Naive thymus-derived CD4-positive, alpha-beta T cell (primary cell): Measurements from ENCODE around the gene SRRM2. TPM values are rescaled to one million over a fixed set of nuclear protein-coding genes. Genes with fewer than 3 reads are reported as not detected.

Source experiments
- ATAC-seq: fragments of 150-1000 bp; cut with Tn5 transposase; 2 replicates; pipeline ENCODE4 v1.10.0; 2021; ENCODE audit warnings: mild to moderate bottlenecking, moderate library complexity
- CTCF ChIA-PET: fragments of 350-600 bp; sonication (Branson Sonifier 250); formaldehyde crosslinking; loops from one replicate; lab custom pipeline; 2021; ENCODE audit warnings: antibody characterized with exemption; lab: Charles Lee
- POLR2A ChIA-PET: fragments of 350-600 bp; sonication (Branson Sonifier 250); formaldehyde crosslinking; loops from one replicate; lab custom pipeline; 2021; ENCODE audit warnings: antibody characterized with exemption, inconsistent platforms; lab: Charles Lee
- DNase-seq, 9 donors: peaks; one replicate each; pipeline versions ENCODE4 v3.0.0 to v3.0.0-alpha.2; 2020 to 2022; ENCODE audit warnings: mixed read lengths in 1 of 9
- H3K27ac ChIP-seq: one replicate; pipeline ENCODE4 v1.7.0; 2013; ENCODE audit warnings: mild to moderate bottlenecking, low read depth, low read length, moderate library complexity
- H3K27me3 ChIP-seq, 2 donors: one replicate each; pipeline ENCODE4 v1.7.0; 2013; ENCODE audit warnings: low read length in 2 of 2, mild to moderate bottlenecking in 2 of 2, moderate library complexity in 2 of 2; ENCODE audit not compliant: control insufficient read depth in 2 of 2, insufficient read depth in 2 of 2
- H3K36me3 ChIP-seq, 3 experiments: 1 replicate in 2 of 3; 2 replicates in 1 of 3; pipeline ENCODE4 v1.7.0; 2013; ENCODE audit warnings: low read length in 3 of 3, mild to moderate bottlenecking in 3 of 3, moderate library complexity in 1 of 3; ENCODE audit not compliant: insufficient read depth in 3 of 3, control insufficient read depth in 2 of 3
- H3K4me1 ChIP-seq, 2 donors: one replicate each; pipeline ENCODE4 v1.7.0; 2013; ENCODE audit warnings: low read length in 2 of 2, mild to moderate bottlenecking in 2 of 2, moderate library complexity in 1 of 2; ENCODE audit not compliant: control insufficient read depth in 2 of 2, insufficient read depth in 2 of 2
- H3K4me3 ChIP-seq: 2 replicates; pipeline ENCODE4 v1.7.0; 2013; ENCODE audit warnings: mild to moderate bottlenecking, low read length
- H3K9me3 ChIP-seq, 3 experiments: 1 replicate in 2 of 3; 2 replicates in 1 of 3; pipeline ENCODE4 v1.7.0; 2013; ENCODE audit warnings: low read length in 3 of 3; ENCODE audit not compliant: control insufficient read depth in 2 of 3
- H3K27ac Mint-ChIP-seq, 9 donors: one replicate each; pipeline ENCODE4 v1.8.0; 2020 to 2022; ENCODE audit warnings: mixed read lengths in 9 of 9, mild to moderate bottlenecking in 8 of 9, moderate library complexity in 5 of 9, inconsistent platforms in 2 of 9
- H3K27me3 Mint-ChIP-seq, 5 donors: one replicate each; pipeline ENCODE4 v1.8.0; 2021 to 2022; ENCODE audit warnings: mixed read lengths in 5 of 5, mild to moderate bottlenecking in 1 of 5
- H3K36me3 Mint-ChIP-seq, 5 donors: one replicate each; pipeline ENCODE4 v1.8.0; 2020 to 2022; ENCODE audit warnings: mixed read lengths in 5 of 5, mild to moderate bottlenecking in 3 of 5, inconsistent platforms in 1 of 5
- H3K4me1 Mint-ChIP-seq, 7 donors: one replicate each; pipeline ENCODE4 v1.8.0; 2020 to 2022; ENCODE audit warnings: mixed read lengths in 7 of 7, mild to moderate bottlenecking in 3 of 7, inconsistent platforms in 1 of 7
- H3K4me3 Mint-ChIP-seq, 10 donors: one replicate each; pipeline ENCODE4 v1.8.0; 2020 to 2022; ENCODE audit warnings: mild to moderate bottlenecking in 10 of 10, mixed read lengths in 10 of 10, moderate library complexity in 6 of 10, inconsistent platforms in 2 of 10
- H3K9me3 Mint-ChIP-seq, 11 donors: one replicate each; pipeline ENCODE4 v1.8.0; 2020 to 2022; ENCODE audit warnings: mixed read lengths in 11 of 11, mild to moderate bottlenecking in 4 of 11, inconsistent platforms in 1 of 11, moderate library complexity in 1 of 11
- intact Hi-C, 2 donors: fragments of 100-400 bp; cut with micrococcal nuclease; formaldehyde crosslinking; loops; one replicate each; pipeline ENCODE4 v1.15.1; 2023
- polyA plus RNA-seq, 2 donors: library from polyadenylated mRNA; unstranded; fragments of 300-500 nt; fragmentation: Illumina TruSeq; gene quantifications; one replicate each; pipeline ENCODE4 v1.2.3, GENCODE V29; 2021
- total RNA-seq, 6 experiments: library from RNA in 5 of 6; stranded (reverse) in 5 of 6; gene quantifications; 1 replicate in 5 of 6; 2 replicates in 1 of 6; pipeline ENCODE4 v1.2.3 and lab custom pipeline; 2021 to 2026

Gene SRRM2
- total and polyA plus RNA-seq, 7 experiments from 2014 or later: 52.1 to 1,259 (median 1,016) TPM

DNA sequence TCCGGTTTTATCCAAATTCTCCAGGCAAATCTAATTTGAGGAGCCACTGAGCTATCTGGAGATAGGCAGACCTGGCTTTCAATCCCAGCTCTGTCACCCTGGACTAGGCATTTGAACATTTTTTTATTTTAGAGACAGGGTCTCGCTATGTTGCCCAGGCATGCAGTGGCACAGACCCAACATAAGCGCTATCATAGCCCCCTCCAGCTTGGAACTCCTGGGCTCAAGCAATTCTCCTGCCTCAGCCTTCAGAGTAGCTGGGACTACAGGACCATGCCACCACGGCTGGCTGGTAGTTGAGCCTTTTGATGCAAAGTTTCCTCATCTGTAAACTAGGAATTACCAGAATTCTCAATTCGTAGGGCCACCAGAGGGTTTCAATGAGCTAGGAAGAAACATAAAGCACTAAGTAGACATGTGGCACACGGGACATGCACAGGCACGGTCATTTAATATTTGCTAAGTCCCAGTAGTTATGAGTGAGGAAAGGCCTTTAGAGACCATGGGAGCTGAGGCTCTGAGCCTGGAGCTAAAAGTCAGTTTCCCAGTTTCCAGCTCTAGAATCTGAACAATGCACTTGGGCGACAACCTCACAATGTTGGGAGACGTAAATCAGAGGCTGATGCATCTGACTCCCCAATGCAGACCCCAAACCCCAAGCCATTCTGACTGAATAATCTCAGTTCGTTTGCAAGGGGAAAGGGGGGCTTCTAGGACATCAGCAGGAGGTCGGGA, 23.5 kb downstream of the SRRM2 start:
- Mint-ChIP-seq H3K36me3 (peaks cover 4 to 16% (median 9%) of the 10 kb centered on the region in 5 donors), H3K4me1 (peaks cover 20 to 57% (median 38%) of the 10 kb centered on the region in 7 donors), H3K4me3 (peak overlapping the region; percentile 91 to 97 (median 94)), H3K27ac (peak overlapping the region; percentile 92 to 99 (median 95)), H3K27me3 (no peaks in the 10 kb centered on the region), H3K9me3 (peaks cover 0 to 2% (median 0%) of the 10 kb centered on the region in 11 donors)
- ChIA-PET CTCF (no interaction called here), POLR2A (interaction anchor here (0.8 to 3.9 kb wide), 6 partner anchors 8 to 255 kb away, joined by 3 to 50 read pairs (median 4); partner anchors contain the start of gene SRRM2)
- DNase-seq: peak in 1 of 9 donors; percentile 3
- no peak for ATAC-seq
- Histone ChIP-seq H3K27me3 (no peaks in the 10 kb centered on the region), H3K27ac (peak overlapping the region; percentile 86), H3K9me3 (no peaks in the 10 kb centered on the region), H3K4me1 (peaks cover 19 to 24% of the 10 kb centered on the region in 2 donors), H3K4me3 (peak overlapping the region; percentile 72), H3K36me3 (peaks cover 5 to 51% (median 6%) of the 10 kb centered on the region in 3 experiments)
- intact Hi-C loops: loop anchor here (2.0 to 10.0 kb wide), 6 partner anchors 91 to 619 kb away; partner anchors contain the start of genes FLYWCH2 (in 1 of the 2), RNPS1 (in 1 of the 2), TRAF7 (in 1 of the 2) and ZNF213 (in 1 of the 2)

DNA sequence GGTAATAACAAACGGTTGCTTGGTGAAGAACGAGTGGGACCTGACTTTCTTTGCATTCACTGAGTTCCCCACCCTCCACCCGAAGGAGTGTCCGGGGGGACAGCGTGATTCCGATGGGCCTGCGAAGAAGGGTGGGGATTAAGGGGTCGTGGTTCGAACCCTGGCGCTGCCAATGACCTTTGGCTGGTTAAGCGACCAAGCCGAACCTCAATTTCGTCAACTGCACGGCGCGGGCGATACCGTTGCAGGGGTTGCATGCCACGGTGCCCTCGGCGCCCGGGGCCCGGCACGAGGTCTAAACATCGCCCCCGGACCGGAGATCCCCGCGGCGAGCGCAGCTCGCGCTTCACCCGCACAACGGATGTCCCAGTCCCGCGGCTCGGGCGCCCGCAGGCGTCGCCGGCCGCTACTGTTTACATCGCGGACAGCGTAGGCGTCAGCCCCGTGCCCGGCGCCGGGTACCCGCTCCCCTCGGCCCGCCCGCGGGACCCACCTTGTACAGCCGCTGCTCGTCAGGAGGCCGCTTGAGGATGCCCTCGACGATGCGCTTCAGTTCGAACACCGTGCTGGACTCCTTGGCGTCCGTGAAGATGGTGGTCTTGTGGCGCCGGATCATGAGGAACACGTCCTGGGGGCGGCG, 24.2 kb downstream of the SRRM2 start:
- H3K4me3 Mint-ChIP-seq: peak overlapping the region; percentile 91 to 97 (median 94)
- Histone ChIP-seq H3K36me3 (peaks cover 0 to 44% (median under 1%) of the 10 kb centered on the region in 3 experiments), H3K9me3 (no peaks in the 10 kb centered on the region), H3K27me3 (no peaks in the 10 kb centered on the region), H3K4me3 (peak overlapping the region; percentile 72), H3K27ac (peak overlapping the region; percentile 86), H3K4me1 (peaks cover 19 to 24% of the 10 kb centered on the region in 2 donors)
- H3K27me3 Mint-ChIP-seq: no peaks in the 10 kb centered on the region
- peaks cover 20 to 57% (median 38%) of the 10 kb centered on the region in 7 donors for H3K4me1 Mint-ChIP-seq
- peaks cover 4 to 11% (median 9%) of the 10 kb centered on the region in 5 donors for H3K36me3 Mint-ChIP-seq
- POLR2A ChIA-PET: interaction anchor here (0.6 to 3.9 kb wide), 14 partner anchors 9 to 1099 kb away, joined by 3 to 66 read pairs (median 4); partner anchors contain the start of genes FLYWCH2, JPT2 and SRRM2
- peak; percentile 33 for ATAC-seq
- H3K9me3 Mint-ChIP-seq: peaks cover 0 to 2% (median 0%) of the 10 kb centered on the region in 11 donors
- peak in 2 of 9 donors; percentile 6 to 61 for DNase-seq
- peak overlapping the region; percentile 92 to 99 (median 96) for H3K27ac Mint-ChIP-seq
- intact Hi-C loops: loop anchor here (1.0 to 10.0 kb wide), 12 partner anchors 24 to 619 kb away; partner anchors contain the start of genes SRRM2 (in 2 of the 2), FLYWCH2 (in 1 of the 2), KCTD5 (in 1 of the 2) and RNPS1 (in 1 of the 2)
- CTCF ChIA-PET: no interaction called here

GRCh38 chr16:2777231-2777902, 24.9 kb downstream of the SRRM2 start, which contains the start of gene ELOB:
Gene ELOB (minus strand): TSS chr16:2777280. CDS start chr16:2777239, 41 bp downstream.
- ChIA-PET CTCF (interaction anchor here (0.6 kb wide), 1 partner anchor 140 kb away, joined by 4 read pairs; no protein-coding TSS in a partner anchor), POLR2A (interaction anchor here (0.6 to 3.2 kb wide), 15 partner anchors 10 to 1100 kb away, joined by 3 to 66 read pairs (median 6); partner anchors contain the start of genes ATP6V0C, FLYWCH2, JPT2 and SRRM2)
- Histone ChIP-seq H3K4me3 (peak within 1 kb of the TSS; percentile 93), H3K27ac (peak within 1 kb of the TSS; percentile 99), H3K36me3 (peaks cover 0 to 38% (median 0%) of the 10 kb centered on the region in 3 experiments), H3K4me1 (peaks cover 19 to 24% of the 10 kb centered on the region in 2 donors), H3K9me3 (no peaks in the 10 kb centered on the region), H3K27me3 (no peaks in the 10 kb centered on the region)
- peak; percentile 95 for ATAC-seq
- H3K4me1 Mint-ChIP-seq: peaks cover 20 to 55% (median 38%) of the 10 kb centered on the region in 7 donors
- no peaks in the 10 kb centered on the region for H3K9me3 Mint-ChIP-seq
- peak within 1 kb of the TSS; percentile 96 to 99 (median 98) for H3K27ac Mint-ChIP-seq
- peak within 1 kb of the TSS; percentile 93 to 97 (median 96) for H3K4me3 Mint-ChIP-seq
- peak; percentile 81 to 95 (median 90) for DNase-seq
- H3K36me3 Mint-ChIP-seq: peaks cover 4 to 7% (median 6%) of the 10 kb centered on the region in 5 donors
- no peaks in the 10 kb centered on the region for H3K27me3 Mint-ChIP-seq
- intact Hi-C loops: loop anchor here (1.0 to 10.0 kb wide), 12 partner anchors 25 to 620 kb away; partner anchors contain the start of genes SRRM2 (in 2 of the 2), FLYWCH2 (in 1 of the 2), KCTD5 (in 1 of the 2) and RNPS1 (in 1 of the 2)

DNA sequence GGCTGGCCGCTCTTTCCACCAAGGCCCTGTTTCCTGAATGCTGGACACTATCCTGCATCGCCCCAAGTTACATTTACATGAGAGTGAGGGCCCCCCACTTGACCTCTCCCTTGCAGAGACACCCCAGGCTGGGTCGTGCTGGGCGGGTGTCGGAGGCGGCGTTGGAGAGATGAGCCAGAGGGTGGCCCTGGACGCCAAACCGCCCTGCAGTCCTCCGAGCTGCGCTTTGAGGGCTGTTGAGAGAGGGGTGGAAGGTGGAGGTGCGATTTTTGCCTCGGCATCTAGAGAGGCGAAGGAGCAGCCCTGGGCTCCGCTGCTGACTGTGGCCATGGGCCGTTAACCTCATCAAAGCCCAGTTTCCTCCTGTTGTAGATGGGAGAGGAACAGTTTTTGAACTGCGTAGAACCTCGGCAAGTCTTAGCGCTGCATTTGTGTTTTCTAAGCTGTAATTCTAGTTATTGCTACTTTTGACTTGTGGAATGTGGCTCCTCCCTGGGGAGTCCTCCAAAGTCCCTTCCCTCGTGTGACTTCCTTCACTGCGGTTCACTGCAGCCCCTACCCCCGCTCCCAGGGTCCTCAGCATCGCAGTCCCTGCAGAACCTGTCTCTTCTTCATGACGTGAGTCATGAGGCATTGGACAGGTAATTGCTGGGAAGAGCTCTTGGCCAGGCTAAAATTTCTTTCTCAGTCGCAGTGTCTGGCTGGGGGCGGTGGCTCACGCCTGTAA, 25.6 kb downstream of the SRRM2 start:
- Mint-ChIP-seq H3K27me3 (no peaks in the 10 kb centered on the region), H3K36me3 (peaks cover 0 to 2% (median 1%) of the 10 kb centered on the region in 5 donors), H3K4me3 (peak overlapping the region; percentile 91 to 97 (median 95)), H3K9me3 (no peaks in the 10 kb centered on the region), H3K4me1 (peaks cover 14 to 48% (median 34%) of the 10 kb centered on the region in 7 donors), H3K27ac (peak overlapping the region; percentile 96 to 99 (median 98))
- POLR2A ChIA-PET: interaction anchor here (0.6 to 3.2 kb wide), 19 partner anchors 10 to 813 kb away, joined by 3 to 66 read pairs (median 3); partner anchors contain the start of genes ATP6V0C, FLYWCH2, KCTD5 and PRSS33
- no peaks in the 10 kb centered on the region for H3K27me3 ChIP-seq
- CTCF ChIA-PET: interaction anchor here (0.6 kb wide), 2 partner anchors 21 to 139 kb away, joined by 3 to 4 read pairs; no protein-coding TSS in a partner anchor
- peaks cover 0 to 32% (median 0%) of the 10 kb centered on the region in 3 experiments for H3K36me3 ChIP-seq
- intact Hi-C loops: loop anchor here (1.0 to 10.0 kb wide), 12 partner anchors 26 to 621 kb away; partner anchors contain the start of genes SRRM2 (in 2 of the 2), FLYWCH2 (in 1 of the 2), KCTD5 (in 1 of the 2) and RNPS1 (in 1 of the 2)
- DNase-seq (peak in 5 of 9 donors; percentile 34 to 56 (median 46)), ATAC-seq (peak; percentile 44)
- peak overlapping the region; percentile 99 for H3K27ac ChIP-seq
- peaks cover 19 to 24% of the 10 kb centered on the region in 2 donors for H3K4me1 ChIP-seq
- peak overlapping the region; percentile 93 for H3K4me3 ChIP-seq
- no peaks in the 10 kb centered on the region for H3K9me3 ChIP-seq

DNA sequence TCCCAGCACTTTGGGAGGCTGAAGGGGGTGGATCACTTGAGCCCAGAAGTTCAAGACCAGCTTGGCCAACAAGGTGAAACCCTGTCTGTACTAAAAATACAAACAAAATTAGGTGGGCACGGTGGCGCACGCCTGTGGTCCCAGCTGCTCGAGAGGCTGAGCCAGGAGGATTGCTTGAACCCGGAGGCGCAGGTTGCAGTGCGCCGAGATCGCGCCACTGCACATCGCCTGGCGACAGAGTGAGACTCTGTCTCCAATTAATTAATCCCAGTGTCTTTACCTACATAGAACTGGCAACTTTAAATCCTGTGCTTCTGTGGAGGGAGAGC, 26.2 kb downstream of the SRRM2 start:
- H3K27me3 Mint-ChIP-seq: no peaks in the 10 kb centered on the region
- ChIA-PET CTCF (no interaction called here), POLR2A (interaction anchor here (0.6 to 3.2 kb wide), 16 partner anchors 9 to 814 kb away, joined by 3 to 66 read pairs (median 3); partner anchors contain the start of genes ATP6V0C, FLYWCH2, KCTD5 and PRSS33)
- peak overlapping the region; percentile 96 to 99 (median 98) for H3K27ac Mint-ChIP-seq
- H3K36me3 Mint-ChIP-seq: peaks cover 0 to 2% (median 0%) of the 10 kb centered on the region in 5 donors
- Histone ChIP-seq H3K27ac (peak overlapping the region; percentile 99), H3K9me3 (no peaks in the 10 kb centered on the region), H3K36me3 (peaks cover 0 to 27% (median 0%) of the 10 kb centered on the region in 3 experiments), H3K4me3 (peak overlapping the region; percentile 93), H3K27me3 (no peaks in the 10 kb centered on the region), H3K4me1 (peaks cover 19 to 24% of the 10 kb centered on the region in 2 donors)
- ATAC-seq (no peak), DNase-seq (no peak)
- H3K4me3 Mint-ChIP-seq: peak overlapping the region; percentile 91 to 97 (median 95)
- intact Hi-C loops: loop anchor here (5.0 to 10.0 kb wide), 5 partner anchors 89 to 621 kb away; partner anchors contain the start of genes FLYWCH2 (in 1 of the 2), RNPS1 (in 1 of the 2), TRAF7 (in 1 of the 2) and ZNF213 (in 1 of the 2)
- no peaks in the 10 kb centered on the region for H3K9me3 Mint-ChIP-seq
- peaks cover 14 to 43% (median 34%) of the 10 kb centered on the region in 7 donors for H3K4me1 Mint-ChIP-seq
